HG03432 (cell line): ENCODE measurements around the gene KBTBD3.

Experiments
- ATAC-seq: cut with Tn5 transposase; IDR thresholded peaks from one replicate; pipeline ENCODE4 v1.9.1; 2021; ENCODE audit warnings: mild to moderate bottlenecking, moderate library complexity; ENCODE audit not compliant: unreplicated experiment

KBTBD3 gene, protein sequence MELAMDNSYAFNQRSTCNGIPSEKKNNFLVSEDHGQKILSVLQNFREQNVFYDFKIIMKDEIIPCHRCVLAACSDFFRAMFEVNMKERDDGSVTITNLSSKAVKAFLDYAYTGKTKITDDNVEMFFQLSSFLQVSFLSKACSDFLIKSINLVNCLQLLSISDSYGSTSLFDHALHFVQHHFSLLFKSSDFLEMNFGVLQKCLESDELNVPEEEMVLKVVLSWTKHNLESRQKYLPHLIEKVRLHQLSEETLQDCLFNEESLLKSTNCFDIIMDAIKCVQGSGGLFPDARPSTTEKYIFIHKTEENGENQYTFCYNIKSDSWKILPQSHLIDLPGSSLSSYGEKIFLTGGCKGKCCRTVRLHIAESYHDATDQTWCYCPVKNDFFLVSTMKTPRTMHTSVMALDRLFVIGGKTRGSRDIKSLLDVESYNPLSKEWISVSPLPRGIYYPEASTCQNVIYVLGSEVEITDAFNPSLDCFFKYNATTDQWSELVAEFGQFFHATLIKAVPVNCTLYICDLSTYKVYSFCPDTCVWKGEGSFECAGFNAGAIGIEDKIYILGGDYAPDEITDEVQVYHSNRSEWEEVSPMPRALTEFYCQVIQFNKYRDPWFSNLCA

DNA sequence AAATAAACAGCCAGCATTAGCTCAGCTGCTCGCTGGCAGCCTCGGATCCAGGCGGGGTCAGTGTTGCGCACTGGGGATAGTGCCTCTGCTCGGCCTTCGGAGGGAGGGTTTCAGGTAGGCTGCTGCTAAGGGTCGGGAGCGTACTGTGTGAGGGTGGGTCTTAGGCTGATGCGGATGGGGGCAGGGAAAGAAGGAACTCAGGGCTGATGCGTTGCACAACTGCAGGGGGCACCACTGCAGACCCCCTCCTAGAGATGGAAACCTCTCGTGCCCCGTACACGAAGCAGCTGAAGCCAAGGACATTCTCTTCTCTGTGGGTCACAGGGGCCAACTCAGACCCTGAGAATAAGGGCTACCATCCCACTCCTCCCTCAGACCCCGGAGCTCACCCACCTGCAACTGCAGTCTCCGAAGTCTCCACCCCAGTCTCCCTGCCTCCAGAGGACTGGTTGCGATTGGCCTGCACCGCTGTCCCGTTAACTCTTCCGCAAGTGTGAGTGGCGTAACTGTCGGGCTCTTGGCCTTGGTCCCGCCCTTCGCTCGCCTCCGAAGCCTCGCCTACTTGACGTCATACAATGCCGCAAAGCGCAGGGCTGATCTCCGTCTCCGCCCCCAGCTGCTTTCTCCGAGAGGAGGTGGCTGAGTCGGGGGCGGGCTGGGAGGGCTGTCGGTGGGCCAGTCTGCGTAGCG lies at the start of gene KBTBD3:
Gene KBTBD3 (minus strand): TSS at position 429 of the 690 bp plus-strand sequence. CDS start 18,250 bp downstream, outside the sequence.
- ATAC-seq, result peak; percentile 95

GRCh38 chr11:106121570-106122320 lies 44.6 kb upstream of the KBTBD3 start:
- ATAC-seq, result no peak

DNA sequence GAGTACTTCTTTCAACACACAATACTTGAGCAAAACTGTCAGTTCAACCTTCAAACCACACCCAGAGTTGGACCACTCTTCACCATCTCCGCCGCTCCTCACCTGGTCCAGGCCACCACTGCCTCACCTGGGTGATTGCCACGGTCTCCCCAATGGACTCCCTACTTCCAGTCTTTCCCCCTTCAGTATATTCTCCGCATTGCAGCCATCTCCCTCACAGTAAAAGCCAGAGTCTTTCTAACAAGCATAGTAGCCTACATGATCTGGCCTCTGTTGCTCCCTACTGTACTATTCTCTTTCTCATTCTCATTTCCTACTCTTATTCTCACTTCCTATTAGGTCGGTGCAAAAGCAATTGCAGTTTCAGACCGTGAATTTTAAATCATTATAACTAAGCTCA lies 28.8 kb upstream of the KBTBD3 start:
- ATAC-seq, result no peak

DNA sequence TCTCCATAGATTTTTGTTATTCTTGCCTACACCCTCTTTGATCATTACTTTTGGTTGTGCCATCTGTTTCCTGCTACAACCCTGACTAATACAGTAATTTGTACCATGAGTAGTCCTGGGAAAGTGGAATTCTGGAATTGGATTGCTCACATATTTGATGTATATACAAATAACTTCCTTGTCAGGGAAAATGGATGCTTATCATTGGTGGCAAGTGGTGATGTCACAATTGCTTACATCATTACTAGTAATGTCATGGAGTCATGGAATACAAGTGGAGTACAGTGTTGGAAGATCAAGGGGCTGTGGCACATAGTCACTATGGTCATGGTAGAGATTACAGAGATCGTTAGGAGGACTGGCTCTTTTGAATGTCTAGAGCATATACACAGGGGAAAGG lies 24.7 kb upstream of the KBTBD3 start:
- ATAC-seq, result no peak

DNA sequence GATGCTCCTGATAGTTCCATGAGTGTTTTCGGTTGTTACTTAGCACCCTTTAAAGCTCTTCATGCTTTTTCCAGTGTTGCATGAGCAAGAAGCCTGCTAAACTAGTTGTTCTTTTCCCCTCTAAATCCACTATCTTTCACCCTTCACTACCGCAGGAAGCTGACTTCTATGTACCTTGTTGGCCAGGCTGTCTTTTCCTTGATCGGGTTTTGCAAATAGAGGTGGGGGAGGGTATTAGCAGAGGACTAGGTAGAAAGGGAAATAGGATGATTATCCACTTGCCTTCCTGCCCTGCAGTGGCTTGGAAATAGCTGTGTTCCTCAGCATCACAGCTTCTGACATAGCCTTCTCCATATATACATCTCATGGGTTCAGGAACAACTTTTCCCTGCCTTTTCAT lies 24.2 kb upstream of the KBTBD3 start:
- ATAC-seq, result no peak

DNA sequence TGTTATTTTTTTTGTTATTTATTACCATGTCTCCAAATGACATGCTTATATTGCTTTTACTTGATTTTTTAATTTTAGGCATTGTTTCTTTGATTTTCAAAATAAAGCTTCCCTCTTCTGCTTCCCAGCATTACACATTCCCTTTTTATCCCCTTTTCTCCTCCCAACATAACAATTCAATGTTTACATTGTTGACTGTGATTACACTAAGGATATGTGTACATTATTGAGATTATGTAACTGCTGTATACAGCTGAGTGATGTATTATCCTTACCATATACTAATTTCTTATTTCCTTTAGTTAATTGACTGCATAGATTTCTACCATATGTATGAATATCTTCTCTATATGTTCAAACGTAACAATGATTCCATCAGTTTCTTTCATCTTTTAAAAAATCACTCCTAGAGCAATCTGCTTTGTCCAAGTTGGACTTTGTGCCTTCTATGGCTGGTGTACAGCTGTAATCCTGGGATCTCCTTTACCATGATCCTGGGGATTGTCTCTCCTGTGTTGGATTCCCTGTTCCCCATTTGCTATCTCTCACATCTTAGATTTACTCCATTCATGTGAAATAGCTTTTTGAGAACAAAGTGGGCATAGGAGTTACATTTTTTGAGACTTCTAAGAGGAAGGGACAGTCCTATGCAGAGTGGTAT lies 21.9 kb upstream of the KBTBD3 start:
- ATAC-seq, result no peak

GRCh38 chr11:106092446-106092845 lies 15.3 kb upstream of the KBTBD3 start:
- peak; percentile 25 for ATAC-seq

DNA sequence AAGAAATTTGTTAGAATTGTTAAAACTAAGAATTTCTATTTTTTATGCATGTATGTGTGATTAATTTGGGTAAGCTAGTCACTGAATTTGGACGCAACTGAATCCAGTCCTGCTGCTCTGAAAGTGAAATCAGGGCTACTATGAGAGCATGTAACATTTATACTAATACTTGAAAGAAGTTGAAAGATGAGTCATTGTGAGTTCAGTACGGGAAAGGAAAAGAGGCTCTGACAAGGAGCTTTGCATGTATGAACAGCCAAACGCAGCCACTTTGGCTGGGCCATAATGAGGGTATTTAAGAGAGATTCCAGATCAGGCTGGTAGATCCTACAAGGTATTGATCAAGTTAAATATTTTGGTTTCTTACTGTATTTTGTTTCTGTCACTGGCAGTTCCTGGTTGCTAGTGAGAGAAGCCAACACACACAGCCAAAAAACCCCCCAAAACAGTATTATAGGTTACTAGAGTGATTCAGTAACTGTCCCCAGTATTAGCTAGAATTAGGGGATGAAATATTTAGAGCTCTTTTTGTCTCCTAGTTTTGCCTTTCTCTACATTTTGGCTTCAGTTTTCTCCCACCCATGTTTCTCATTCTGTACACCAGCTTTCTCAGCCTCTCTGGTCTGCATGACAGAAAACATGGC lies 14.5 kb upstream of the KBTBD3 start:
- peak; percentile 98 for ATAC-seq

- ATAC-seq, result no peak
These were observed 11.7 kb upstream of the KBTBD3 start for GRCh38 chr11:106088896-106089295.

DNA sequence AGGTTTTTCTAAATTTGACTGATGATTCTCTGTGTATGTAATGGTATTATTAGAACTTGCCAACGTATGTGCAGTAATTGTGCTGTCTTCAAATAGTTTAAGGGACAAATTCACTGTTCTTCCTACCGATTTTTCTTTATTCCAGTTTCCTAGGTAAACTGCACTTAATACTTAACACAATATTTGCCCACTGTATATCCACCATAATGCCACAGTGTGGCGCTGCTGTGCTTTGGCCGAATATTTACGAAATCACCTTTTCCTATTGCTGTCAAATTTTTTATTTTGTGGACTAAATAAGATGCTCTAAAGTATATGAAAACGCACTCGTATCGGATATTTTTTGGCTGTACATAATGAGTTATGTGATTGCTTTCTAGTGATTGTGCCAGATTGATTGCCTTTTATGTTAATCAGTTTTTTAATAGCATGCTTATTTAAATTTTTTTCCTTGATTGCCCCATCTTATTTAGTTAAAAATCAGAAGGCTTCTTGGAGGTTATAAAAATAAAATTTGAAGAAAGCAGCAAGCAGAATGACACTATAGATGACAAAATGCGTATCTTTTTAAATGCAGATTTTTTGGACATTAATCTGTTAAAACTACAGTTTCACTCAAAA lies 10.8 kb upstream of the KBTBD3 start:
- ATAC-seq, result peak; percentile 26

- no peak for ATAC-seq
These were observed 9.7 kb upstream of the KBTBD3 start for GRCh38 chr11:106086850-106087249.

- no peak for ATAC-seq
These were observed 9.0 kb upstream of the KBTBD3 start for GRCh38 chr11:106086135-106086534.

DNA sequence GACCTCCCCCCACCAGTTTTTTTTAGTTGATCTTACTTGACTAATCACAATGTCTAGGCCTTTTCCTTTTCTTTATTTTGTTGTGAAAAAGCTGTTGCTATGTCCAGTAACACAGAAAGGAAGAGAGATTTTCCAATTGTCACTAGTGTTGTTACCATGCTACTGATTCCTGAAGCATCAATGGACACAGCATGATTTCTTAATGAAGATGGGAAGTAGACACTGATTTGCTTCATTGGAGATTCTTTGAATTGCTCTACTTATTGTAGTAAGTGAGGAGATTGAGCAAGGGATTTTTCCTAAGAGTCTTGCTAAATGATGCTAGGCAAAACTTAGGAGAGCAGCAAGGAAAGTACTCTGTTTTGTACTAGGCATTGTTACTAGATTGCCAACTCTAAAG lies 4.9 kb upstream of the KBTBD3 start:
- no peak for ATAC-seq

GRCh38 chr11:106077609-106078455 lies 685 bp upstream of the KBTBD3 start, which contains the start of gene AASDHPPT:
AASDHPPT (plus strand) TSS chr11:106077662; CDS start chr11:106077711, 49 bp downstream.
- ATAC-seq, result peak; percentile 26

GRCh38 chr11:106076171-106076918 lies 802 bp downstream of the KBTBD3 start:
- ATAC-seq, result no peak

DNA sequence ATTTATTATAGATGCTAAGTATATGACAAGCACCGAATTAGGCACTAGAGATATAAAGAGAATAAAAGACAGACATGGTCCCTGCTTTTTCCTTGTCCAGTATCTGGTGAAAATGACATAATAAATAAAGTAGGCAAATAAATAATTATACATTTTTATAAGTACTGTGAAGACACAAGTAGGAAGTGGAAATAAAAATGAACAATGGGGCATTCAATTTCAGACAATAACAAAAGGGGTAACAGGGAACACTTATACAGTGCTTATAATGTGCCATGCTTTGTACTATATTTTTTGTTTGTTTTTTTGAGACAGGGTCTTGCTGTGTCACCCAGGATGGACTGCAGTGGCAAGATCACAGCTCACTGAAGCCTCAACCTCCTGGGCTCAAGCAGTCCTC lies 4.3 kb downstream of the KBTBD3 start:
- ATAC-seq, result no peak

DNA sequence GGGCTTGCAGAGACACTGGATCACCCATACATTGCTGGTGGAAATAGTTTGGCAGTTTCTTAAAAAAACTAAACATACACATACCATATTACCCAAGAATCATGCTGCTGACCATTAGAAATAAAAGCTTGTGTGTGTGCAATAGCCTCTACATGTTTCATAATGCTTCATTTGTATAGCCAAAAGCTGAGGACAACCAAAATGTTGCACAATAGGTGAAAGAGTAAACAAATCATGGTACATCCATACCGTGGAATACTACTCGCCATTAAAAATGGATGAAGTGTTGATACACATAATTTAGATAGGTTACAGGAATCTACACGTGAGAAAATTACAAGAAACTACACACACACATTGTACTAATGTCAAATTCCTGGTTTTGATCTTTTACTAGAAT lies 6.5 kb downstream of the KBTBD3 start:
- no peak for ATAC-seq

DNA sequence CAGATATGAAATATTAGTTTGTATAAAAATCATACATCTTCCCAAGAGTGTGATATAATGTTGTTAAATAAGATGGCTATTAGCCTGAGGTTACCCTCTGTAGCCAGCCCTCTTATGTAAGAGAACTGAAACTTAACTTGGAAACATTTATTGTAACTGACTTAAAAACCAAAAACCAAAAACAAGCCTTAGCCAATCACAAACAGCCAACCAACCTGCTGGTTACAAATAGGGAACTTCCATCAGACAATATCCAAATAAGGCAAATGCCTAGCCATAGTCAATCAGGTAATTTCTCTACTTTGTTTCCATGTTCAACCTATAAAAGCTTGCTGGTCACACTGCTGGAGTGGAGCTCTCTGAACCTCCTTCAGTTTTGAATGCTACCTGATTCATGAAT lies 14.1 kb downstream of the KBTBD3 start:
- peak; percentile 68 for ATAC-seq
